IPS-NIHi11 (cell line): Measurements from ENCODE around the gene SIPA1L3.
"Not testable (repeated sequence)": the region's sequence is repeated elsewhere in the genome, so short reads cannot be mapped to it uniquely, and the experiment has no call there.

Source experiments
- DNase-seq: peaks from one replicate; pipeline ENCODE4 v3.0.0; 2012; ENCODE audit warnings: mixed read lengths, low spot score

SIPA1L3 gene

DNA sequence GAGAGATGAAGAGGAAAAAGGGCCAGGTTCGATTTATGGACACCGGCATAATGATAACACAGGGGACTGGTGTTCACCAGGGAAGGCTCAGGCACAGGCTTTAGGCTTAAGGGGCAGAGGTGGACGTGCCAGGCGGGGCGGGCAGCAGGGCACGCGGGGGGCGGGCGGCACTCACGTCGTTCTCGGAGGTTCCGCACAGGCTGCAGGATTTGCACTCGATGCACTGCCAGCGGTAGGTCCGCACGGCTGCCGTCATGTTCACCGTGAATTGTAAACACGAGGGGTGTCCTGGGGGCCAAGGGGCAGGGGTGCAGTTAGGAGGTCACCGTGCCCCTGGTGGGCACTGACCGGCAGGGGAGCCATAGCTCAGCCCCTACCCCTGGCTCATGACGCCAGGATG, 306.5 kb downstream of the SIPA1L3 start:
- DNase-seq = no peak

DNA sequence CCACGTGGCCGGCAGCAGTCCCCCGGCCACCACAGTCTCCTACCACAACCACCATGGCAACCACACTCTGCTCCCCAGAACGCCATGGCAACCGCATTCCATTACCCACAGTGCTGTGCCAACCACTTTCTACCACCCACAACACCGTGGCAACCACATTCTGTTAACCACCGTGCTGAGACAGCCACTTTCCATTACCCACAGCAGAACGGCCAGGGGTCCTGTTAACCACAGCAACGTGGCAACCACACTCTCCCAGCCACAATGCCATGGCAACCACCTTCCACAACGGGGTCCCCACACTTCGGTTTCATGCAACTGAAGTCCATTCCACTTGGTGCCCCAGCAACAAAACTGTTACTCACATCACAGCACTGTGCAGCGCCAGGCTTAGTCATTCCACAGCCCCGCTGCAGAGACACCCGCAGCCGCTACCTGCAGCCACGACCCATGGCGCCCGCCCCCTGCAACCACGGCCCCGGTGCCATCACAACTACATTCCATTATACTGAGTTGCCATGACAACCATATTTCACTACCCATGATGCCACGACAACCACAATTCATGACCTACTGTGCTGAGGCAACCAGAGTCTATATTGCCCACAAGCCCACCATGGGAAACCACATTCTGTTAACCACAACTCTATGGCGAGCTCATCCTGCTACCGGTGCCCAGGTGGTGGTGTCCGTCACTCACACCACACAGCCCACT, 307.1 kb downstream of the SIPA1L3 start:
- DNase-seq = no peak

DNA sequence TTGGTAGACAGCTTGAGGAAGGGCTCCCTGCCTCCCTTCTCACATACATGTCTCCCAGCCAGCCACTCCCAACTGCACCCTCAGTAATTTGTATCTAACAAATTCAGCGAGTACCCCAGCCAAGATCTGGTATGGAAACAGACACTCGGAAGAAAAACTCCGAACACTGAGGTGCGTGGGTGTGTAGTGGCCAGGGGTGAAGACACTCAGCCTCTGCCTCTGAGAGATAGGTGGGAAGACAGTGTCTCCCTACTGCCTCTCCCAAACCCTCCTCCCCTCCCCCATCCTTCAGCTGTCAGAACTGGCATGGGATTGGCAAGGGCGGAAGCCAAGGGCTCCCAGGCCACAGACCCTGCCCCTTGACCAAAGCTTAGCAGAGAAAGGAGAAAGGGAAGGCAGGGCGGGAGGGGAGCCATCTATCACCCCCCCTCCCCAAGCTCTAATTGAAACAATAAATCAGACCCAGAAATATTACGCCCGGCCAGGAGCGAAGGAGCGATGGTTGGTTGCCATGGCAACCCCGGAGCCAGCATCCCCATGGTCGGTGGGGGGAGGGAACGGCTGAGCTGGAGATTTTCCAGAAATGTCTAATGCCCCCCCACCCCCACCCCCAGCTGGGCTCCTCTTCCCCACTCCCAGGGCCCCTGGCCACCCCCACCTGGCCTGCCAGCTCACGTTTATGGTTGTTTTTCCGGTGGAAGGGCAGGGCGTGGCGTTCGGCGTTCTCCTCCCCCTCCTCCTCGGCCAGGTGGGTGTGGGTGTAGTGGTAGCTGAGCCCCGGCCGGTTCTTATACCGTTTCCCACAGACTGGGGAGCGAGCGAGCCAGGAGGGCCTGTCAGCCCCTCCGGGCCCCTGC, 310.0 kb downstream of the SIPA1L3 start:
- no peak for DNase-seq

DNA sequence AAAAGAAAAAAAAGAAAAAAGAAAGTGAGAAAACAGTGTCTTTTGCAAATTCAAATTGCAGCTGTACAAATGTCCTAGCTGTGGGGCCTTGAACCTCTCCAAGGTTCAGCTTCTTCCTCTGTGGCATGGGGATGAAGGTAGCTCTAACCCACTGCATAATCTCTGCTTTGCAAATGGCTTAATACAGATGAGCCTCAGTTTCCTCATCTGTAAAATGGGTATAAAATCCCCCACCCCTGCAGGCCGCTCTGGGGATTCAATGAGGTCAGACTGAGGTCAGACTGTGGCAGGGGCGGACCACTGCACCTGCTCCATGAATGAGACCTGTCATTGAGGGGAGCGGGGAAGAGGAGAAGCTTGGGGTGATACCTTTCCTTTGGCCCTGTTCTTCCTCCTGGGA, 311.2 kb downstream of the SIPA1L3 start:
- no peak for DNase-seq

DNA sequence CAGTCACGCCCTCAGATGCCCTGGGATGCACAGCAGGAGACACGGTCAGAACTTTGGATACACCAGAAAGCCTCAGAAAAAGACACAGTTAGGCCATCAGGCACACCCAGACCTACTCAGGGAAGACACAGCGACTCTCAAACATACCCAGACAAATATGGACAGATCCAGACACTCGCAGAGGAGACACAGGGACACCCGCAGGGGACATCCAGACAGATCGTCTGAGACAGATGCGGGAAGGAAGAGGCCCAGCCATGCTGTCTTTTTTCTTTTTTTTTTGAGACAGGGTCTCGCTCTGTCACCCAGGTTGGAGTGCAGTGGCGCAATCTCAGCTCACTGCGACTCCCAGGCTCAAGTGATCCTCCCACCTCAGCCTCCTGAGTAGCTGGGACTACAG, 312.2 kb downstream of the SIPA1L3 start:
- DNase-seq = no peak

DNA sequence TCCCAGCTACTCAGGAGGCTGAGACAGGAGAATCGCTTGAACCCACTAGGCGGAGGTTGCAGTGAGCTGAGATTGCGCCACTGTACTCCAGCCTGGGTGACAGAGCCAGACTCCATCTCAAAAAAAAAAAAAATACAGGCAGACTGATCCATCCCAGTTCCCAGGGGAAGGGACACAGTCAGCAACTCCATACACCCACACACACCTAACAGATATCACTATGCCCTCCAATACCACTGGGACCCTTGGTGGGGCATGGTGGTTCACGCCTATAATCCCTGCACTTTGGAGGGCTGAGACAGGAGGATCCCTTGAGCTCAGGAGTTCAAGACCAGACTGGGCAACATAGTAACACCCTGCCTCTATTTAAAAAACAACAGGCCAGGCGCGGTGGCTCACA, 314.4 kb downstream of the SIPA1L3 start:
- DNase-seq = no peak

DNA sequence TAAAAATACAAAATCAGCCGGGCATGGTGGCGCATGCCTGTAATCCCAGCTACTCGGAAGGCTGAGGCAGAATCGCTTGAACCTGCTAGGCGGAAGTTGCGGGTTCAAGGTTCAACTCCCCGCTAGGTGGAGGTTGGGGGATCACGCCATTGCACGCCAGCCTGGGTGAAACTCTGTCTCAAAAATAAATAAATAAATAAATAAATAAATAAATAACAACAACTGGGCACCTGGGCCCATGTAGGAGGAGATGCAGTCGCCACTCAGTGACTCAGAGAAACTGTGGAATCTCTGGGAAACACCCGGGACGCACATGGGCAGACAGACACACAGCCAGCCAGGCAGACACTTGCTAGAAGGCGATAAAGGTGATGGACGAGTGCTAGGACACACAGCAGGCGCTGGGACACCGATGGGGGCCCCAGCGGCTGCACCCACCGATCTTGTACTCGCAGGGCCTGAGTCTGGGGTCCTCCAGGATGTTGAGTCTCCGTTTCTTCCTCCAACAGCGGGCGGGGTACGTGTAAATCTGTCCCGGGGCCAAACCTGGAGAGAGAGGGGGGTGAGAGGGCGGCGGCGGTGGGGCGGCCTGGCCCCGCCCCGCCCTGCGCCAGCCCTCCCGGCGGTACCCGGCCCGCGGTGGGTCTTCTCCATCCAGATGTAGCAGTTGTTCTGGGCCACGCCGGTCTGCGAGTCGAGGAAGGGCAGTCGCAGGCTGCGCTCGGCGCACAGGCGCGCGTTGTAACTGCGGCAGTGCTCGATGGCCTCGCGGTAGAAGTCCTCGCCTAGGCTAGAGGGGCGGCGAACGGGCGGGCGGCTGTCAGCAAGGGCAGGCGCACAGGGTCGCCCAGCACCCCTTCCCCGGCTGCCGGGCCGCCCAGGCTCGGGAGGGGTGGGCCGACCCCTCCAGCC, 315.2 kb downstream of the SIPA1L3 start:
- DNase-seq = no peak

DNA sequence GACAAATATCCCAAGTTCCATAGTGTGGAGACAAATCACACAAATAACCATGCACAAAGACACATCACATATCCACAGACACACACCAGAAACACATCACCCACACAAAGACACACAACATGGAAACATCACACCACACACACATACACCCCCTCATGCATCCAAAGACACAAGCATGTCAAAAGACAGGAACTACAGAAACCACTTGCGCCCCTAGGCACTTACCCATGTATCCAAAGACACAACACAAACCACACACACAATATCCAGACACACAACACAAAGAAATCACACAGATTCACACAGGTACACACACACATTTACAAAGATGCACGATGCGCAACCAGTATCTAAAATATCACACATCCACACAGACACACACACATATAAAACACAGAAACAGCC, 316.1 kb downstream of the SIPA1L3 start:
- DNase-seq = no peak

DNA sequence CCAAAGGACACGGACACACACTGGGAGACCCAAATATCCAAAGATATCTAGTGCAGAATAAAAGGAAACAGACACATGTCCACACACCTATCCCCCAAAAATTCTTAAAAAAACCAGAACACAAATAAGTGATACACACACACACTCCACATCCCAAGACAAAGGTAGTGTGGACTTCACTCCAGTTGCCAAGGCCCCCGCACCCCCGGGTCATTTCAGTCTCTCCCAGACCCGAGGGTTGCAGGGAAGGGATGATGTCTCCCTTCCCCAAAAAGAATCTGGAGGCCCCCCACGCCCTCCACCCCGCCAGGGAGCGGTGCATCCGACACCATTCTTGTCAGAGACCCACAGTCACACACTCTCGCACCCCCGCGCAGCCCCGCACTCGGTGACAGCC, 316.6 kb downstream of the SIPA1L3 start:
- DNase-seq = no peak

DNA sequence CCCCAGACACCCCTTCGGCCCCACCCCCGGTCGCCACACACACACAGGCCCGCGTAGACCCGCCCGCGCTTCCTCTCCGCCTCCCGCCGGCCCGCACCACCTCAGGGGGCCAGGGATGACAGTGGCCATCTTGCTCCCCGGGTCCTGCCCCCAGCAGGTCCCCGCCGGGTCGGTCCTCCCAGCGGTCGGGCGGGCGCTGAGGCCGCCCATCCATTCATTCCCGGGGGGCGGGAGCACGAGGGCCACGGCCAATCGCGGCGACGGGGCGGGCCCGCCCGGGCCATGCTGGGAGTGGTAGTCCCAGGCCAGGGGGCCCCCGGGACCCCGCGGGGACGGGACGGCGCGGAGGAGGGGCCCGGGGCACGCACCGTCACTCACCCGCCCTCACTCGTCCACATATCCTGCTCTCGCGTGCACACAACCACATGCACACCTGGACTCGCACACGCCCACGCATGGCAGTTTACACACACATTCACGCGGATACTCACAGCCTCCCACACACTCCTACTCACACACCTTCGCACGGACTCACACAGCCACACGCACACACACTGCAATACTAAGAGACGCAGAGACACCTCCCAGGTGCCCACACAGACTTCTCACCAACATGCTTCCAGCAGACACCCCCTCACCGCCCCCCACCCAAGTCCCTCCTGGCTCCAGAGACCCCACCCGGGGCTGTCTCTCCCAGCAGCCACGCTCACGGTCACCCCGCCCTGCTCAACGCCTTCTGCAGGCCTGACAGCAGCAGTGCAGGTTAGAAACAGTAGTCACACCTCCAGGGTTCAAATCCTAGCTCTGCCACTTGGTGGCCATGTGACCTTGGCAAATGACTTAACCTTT, 317.2 kb downstream of the SIPA1L3 start, which contains the start of gene DPF1:
DPF1 (minus strand) TSS at position 209 of the 849 bp plus-strand sequence; CDS start at position 129, 80 bp downstream.
- DNase-seq = peak; percentile 99

DNA sequence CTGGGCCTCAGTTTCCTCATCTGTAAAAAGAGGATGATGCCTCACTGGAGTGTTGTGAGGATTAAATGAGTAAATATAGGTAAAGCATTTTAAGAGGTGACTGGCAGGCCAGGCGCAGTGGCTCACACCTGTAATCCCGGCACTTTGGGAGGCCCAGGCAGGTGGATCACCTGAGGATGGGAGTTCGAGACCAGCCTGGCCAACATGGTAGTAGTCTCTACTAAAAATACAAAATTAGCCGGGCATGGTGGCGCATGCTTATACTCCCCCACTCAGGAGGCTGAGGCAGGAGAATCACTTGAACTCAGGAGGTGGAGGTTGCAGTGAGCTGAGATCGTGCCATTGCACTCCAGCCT, 317.8 kb downstream of the SIPA1L3 start:
- not testable (repeated sequence) for DNase-seq

DNA sequence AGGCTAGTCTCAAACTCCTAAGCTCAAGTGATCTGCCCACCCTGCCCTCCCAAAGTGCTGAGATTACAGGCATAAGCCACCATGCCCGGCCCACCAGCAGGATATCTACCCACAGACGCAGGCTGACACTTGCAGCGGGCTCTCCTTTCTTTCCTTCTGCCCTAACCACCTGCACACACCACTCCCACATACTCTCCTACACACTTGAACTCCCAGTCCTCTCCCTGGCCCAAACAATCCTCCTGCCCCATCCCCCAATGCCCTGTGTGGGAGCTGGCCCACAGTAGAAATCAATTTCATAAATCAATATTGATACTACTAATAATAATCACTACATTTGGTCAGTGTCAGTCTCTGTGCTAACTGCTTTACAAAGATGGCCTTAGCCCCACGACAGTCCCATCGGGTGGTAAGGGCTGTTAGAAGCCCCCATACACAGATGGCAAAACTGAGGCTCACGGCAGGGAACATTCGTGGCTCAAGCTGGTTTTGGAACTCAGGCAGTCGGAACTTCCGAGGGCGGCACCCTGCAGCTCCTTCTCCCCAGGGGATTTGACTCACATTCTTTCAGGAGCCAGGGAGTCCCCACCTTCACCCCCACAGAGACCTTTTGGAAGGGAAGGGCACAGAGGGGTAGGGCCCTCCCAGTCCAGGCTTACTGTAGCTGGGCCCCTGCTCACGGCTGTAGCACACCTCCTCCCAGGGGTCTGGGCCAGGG, 320.4 kb downstream of the SIPA1L3 start:
- DNase-seq = no peak

DNA sequence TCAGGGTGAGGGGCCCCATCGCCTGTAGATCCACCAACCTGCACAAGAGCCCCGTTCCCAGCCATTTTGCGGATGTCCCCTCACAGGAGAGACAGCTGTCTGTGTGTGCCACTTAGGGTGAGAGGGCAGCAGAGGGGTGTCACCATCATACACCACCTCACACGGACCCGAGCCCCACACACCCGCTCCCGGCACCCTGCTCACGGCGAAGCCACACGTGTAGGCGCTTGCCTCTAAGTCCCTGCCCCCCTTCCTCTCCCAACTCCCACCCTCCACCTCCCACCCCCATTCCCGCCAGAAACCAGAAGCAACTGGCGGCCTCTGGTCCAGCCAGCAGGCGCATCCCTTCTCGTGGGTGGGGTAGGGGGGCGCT, 321.0 kb downstream of the SIPA1L3 start:
- DNase-seq = no peak

DNA sequence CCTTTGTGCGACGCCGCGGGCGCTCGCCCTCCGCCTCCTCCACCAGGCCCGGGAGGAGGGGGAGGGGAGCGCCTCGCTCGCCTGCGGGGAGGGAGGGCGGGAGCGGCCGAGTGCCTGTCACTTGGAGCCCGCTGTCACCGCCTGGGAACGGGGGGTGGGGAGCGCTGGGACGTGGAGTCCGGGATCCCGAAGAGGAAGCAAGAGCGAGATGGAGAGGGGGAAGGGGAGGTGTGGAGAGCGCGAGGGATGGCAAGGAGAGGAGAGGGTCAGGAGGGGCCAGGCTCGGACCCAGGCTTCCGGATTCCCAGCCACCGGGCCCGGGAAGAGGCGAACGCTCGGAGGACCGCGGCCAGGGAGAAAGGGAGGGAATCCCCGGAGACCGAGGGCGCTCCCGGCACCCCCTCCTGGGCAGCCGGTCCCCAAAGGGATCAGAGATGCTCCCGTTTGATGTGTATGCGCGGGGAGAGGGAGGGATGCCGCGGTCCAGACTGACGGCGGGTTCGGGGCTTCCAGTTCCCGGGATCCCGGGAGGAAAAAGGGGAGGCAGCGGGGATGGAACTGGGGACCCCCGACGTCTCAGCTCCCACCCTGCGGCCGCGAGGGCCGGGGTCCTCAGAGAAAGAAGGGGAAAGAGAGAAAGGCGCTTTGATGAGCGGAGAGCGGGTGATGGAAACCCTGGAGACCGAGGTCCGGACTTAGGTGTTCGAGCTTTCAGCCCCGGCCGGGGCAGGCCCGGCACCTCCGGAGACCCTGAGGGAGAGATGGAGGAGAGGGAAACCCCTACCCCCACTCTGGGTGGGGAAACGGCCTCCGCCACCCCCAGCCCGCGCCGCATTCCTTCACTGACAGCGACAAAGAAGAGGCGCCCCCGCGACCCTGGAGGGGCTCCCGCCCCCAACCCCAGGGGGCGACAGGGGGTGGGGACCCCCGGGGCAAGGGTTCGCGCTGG, 321.8 kb downstream of the SIPA1L3 start:
- DNase-seq = peak; percentile 77

DNA sequence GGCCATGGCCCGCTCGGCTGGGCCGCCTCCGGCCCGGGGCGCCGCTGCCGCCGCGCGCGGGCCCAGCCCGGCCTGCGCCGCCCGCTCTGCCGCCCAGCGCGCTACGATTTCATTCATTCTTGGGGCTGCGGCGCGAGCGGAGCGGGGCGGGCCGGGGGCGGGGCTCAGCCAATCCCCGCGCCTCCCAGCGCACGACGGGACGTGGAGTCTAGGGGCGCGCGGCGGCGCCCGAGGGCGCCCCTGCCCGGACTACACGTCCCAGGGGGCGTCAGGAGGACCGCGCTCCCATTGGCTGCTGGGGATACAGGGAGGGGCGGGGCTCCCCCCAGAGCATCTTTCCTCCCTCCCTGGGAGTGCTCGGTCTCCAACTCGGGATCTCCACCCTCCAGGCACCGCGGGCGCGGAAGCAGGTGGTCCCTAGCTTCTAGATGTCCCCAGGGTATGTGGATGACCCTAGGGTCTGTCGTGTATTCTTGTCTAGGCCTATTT, 322.6 kb downstream of the SIPA1L3 start:
- peak; percentile 88 for DNase-seq

DNA sequence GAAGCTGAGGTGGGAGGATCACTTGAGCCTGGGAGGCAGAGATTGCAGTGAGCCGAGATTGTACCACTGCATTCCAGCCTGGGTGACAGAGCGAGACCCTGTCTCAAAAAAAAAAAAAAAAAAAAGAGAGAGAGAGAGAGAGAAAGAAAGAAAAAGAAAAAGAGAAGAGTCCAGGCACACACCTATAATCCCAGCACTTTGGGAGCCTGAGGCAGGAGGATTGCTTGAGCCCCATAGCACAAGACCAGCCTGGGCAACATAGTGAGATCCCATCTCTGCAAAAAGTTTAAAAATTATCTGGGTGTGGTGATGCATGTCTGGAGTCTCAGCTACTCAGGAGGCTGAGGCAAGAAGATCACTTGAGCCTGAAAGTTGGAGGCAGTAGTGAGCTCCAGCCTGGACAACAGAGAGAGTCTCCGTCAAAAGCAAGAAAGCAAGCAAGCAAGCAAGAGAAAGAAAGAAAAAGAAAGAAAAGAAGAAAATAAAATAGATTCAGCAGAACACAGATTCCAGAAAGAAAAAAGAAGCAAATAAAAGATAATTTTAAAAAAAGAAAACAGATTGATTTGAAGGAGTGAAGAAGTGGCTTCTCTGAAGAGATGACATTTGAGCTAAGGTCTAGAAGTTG, 323.6 kb downstream of the SIPA1L3 start:
- not testable (repeated sequence) for DNase-seq

DNA sequence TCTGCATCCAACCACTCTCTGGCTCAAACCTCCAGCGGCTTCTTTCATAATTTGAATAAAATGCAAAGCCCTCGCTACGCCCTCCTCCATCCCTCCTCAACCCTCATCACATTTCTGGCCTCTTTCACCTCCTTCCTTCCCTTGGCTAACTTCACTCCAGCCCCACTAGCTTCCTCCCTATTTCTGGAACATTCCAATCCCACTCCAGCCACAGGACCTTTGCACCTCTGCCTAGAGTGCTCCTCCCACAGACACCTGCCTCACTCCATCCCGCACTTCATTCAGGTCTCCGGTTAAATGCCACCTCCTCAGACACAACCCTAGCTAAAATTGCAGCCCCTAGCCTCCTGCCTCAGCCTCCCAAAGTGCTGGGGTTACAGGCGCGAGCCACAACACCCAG, 324.9 kb downstream of the SIPA1L3 start:
- no peak for DNase-seq

DNA sequence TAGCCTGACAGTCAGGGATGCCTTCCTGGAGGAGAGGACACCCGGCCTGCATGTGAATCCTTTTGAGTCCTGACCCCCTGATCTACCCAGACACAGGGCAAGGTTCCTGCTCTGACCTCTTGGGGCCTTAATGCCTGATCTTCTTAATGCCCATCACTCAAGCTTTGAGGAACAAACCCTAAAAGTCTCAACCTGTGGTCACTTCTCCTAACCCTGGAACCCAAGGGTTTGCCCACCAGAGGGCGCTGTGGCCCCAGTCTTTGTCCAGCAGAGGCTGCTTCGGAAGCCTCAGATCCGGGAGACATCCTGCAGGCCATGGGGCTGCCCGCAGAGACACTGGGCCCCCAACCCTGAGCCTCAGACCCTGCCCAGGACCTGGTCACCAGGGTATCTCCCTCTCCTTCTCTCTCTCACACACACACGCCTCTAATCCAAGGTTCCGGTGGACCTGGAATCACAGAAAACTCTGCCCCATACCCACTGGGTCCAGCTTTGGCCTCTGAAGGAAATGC, 326.8 kb downstream of the SIPA1L3 start:
- peak; percentile 84 for DNase-seq

DNA sequence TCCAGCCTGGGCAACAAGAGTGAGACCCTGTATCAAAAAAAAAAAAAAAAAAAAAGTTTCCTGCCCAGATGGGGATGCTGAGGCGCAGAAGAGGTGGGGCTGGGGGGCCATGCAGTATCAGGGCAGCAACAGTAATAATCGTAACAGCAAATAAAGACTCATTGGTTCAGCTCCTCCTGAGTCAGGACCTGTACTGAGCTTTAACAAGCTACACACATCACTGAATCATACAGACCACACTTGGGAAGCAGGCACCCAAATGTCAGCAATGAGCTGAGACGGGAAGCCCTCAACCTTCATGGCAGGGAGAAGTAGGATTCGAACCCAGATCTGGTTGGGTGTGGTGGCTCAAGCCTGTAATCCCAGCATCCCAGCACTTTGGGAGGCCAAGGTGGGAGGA, 327.6 kb downstream of the SIPA1L3 start:
- DNase-seq = no peak
